Loucy (cell line): ENCODE results near the gene TUT1.

Experiments
- H2AFZ ChIP-seq: fragments of 200-600 bp; sonication (generic); 2 replicates; pipeline ENCODE4 v1.6.0; 2016; ENCODE audit warnings: antibody characterized with exemption, mild to moderate bottlenecking, low read length, moderate library complexity
- H3F3A ChIP-seq: fragments of 200-600 bp; 2 replicates; pipeline ENCODE4 v1.6.0; 2016; ENCODE audit warnings: antibody characterized with exemption, low read depth, mild to moderate bottlenecking
- H3K27me3 ChIP-seq: fragments of 200-600 bp; sonication (generic); 2 replicates; pipeline ENCODE4 v1.6.1; 2014; ENCODE audit warnings: low read length, mild to moderate bottlenecking; ENCODE audit not compliant: insufficient read depth, poor library complexity, severe bottlenecking
- H3K36me3 ChIP-seq: fragments of 200-600 bp; sonication (generic); 2 replicates; pipeline ENCODE4 v1.6.1; 2016; ENCODE audit warnings: low read length; ENCODE audit not compliant: insufficient read depth
- H3K4me1 ChIP-seq: fragments of 200-600 bp; sonication (generic); 2 replicates; pipeline ENCODE4 v1.5.1; 2014; ENCODE audit warnings: low read length, mild to moderate bottlenecking; ENCODE audit not compliant: insufficient read depth, poor library complexity, severe bottlenecking
- H3K4me2 ChIP-seq: fragments of 200-600 bp; sonication (generic); 2 replicates; pipeline ENCODE4 v1.6.0; 2014; ENCODE audit warnings: antibody characterized with exemption, low read length, low read depth, mild to moderate bottlenecking; ENCODE audit not compliant: poor library complexity, severe bottlenecking
- H3K4me3 ChIP-seq: fragments of 200-600 bp; sonication (generic); 2 replicates; pipeline ENCODE4 v1.5.1; 2014; ENCODE audit warnings: low read length, mild to moderate bottlenecking, mixed read lengths; ENCODE audit not compliant: poor library complexity, severe bottlenecking
- H3K79me2 ChIP-seq: fragments of 200-600 bp; sonication (generic); 2 replicates; pipeline ENCODE4 v1.6.1; 2014; ENCODE audit warnings: low read length; ENCODE audit not compliant: insufficient read depth
- H3K9ac ChIP-seq: fragments of 200-600 bp; sonication (generic); 2 replicates; pipeline ENCODE4 v1.6.0; 2014; ENCODE audit warnings: mild to moderate bottlenecking, low read depth, low read length, moderate library complexity; ENCODE audit not compliant: poor library complexity, severe bottlenecking
- H3K9me2 ChIP-seq: fragments of 200-600 bp; sonication (generic); replicated peaks from 2 replicates; pipeline ENCODE4 v1.6.1; 2016; ENCODE audit warnings: low read depth, low read length, mixed read lengths
- H3K9me3 ChIP-seq: fragments of 200-600 bp; sonication (generic); 2 replicates; pipeline ENCODE4 v1.6.1; 2014; ENCODE audit warnings: mild to moderate bottlenecking, antibody characterized with exemption, low read length, low read depth; ENCODE audit not compliant: insufficient read depth
- H4K20me1 ChIP-seq: fragments of 200-600 bp; sonication (generic); 2 replicates; pipeline ENCODE4 v1.6.0; 2014; ENCODE audit warnings: antibody characterized with exemption, low read length, mild to moderate bottlenecking; ENCODE audit not compliant: insufficient read depth, poor library complexity, severe bottlenecking
- EZH2phosphoT487 ChIP-seq: fragments of 200-600 bp; IDR thresholded peaks from 2 replicates; pipeline ENCODE4 v1.6.1; 2018; ENCODE audit warnings: antibody characterized with exemption, mild to moderate bottlenecking, moderate library complexity, borderline replicate concordance
- TF ChIP-seq, protein P1 (sequence below): fragments of 200-600 bp; sonication (generic); conservative IDR thresholded peaks from 2 replicates; pipeline ENCODE4 v1.5.1; 2014; ENCODE audit warnings: mild to moderate bottlenecking, antibody characterized with exemption, low read length

The TUT1 gene

GRCh38 chr11:62548545-62549335 is 42.6 kb downstream of the TUT1 start:
- Histone ChIP-seq H3K9me2 (no peaks in the 10 kb centered on the region), H3K27me3 (no peaks in the 10 kb centered on the region), H3K4me3 (no peak overlapping the region), H4K20me1 (no peaks in the 10 kb centered on the region), H2AFZ (no peak overlapping the region), H3K36me3 (no peaks in the 10 kb centered on the region), H3K4me1 (peaks cover 46% of the 10 kb centered on the region), H3K9ac (no peak overlapping the region), H3K4me2 (no peak overlapping the region), H3F3A (no peaks in the 10 kb centered on the region), H3K9me3 (no peaks in the 10 kb centered on the region), H3K79me2 (peaks cover 8% of the 10 kb centered on the region; the same call in 1 of the 2 replicates)
- TF ChIP-seq, protein P1, sequence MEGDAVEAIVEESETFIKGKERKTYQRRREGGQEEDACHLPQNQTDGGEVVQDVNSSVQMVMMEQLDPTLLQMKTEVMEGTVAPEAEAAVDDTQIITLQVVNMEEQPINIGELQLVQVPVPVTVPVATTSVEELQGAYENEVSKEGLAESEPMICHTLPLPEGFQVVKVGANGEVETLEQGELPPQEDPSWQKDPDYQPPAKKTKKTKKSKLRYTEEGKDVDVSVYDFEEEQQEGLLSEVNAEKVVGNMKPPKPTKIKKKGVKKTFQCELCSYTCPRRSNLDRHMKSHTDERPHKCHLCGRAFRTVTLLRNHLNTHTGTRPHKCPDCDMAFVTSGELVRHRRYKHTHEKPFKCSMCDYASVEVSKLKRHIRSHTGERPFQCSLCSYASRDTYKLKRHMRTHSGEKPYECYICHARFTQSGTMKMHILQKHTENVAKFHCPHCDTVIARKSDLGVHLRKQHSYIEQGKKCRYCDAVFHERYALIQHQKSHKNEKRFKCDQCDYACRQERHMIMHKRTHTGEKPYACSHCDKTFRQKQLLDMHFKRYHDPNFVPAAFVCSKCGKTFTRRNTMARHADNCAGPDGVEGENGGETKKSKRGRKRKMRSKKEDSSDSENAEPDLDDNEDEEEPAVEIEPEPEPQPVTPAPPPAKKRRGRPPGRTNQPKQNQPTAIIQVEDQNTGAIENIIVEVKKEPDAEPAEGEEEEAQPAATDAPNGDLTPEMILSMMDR, result no peak
- TF ChIP-seq EZH2phosphoT487, result no peak

- H3F3A ChIP-seq, result no peaks in the 10 kb centered on the region
- no peak overlapping the region for H3K9ac ChIP-seq
- peaks cover 46% of the 10 kb centered on the region for H3K4me1 ChIP-seq
- H3K27me3 ChIP-seq, result no peaks in the 10 kb centered on the region
- no peaks in the 10 kb centered on the region for H3K9me2 ChIP-seq
- H3K79me2 ChIP-seq, result peaks cover 6% of the 10 kb centered on the region; the same call in 1 of the 2 replicates
- no peak overlapping the region for H3K4me3 ChIP-seq
- no peak overlapping the region for H3K4me2 ChIP-seq
- no peak for TF ChIP-seq EZH2phosphoT487
- TF ChIP-seq, protein P1, result no peak
- H2AFZ ChIP-seq, result no peak overlapping the region
- H3K9me3 ChIP-seq, result no peaks in the 10 kb centered on the region
- H3K36me3 ChIP-seq, result no peaks in the 10 kb centered on the region
- H4K20me1 ChIP-seq, result no peaks in the 10 kb centered on the region
Observed at GRCh38 chr11:62547691-62548281, 43.5 kb downstream of the TUT1 start.

- Histone ChIP-seq H3K9me2 (no peaks in the 10 kb centered on the region), H3K4me1 (peaks cover 46% of the 10 kb centered on the region), H3K4me2 (peak overlapping the region; percentile 77), H3K9me3 (no peaks in the 10 kb centered on the region), H3K79me2 (peaks cover 10% of the 10 kb centered on the region; the same call in 1 of the 2 replicates), H3K36me3 (no peaks in the 10 kb centered on the region), H2AFZ (0 out of 2 replicates have a peak overlapping the region, but pooled peaks have one; percentile 83), H4K20me1 (no peaks in the 10 kb centered on the region), H3K27me3 (no peaks in the 10 kb centered on the region), H3K9ac (peak overlapping the region; percentile 75), H3F3A (no peaks in the 10 kb centered on the region), H3K4me3 (peak overlapping the region; percentile 80)
- TF ChIP-seq, protein P1, result no peak
- no peak for TF ChIP-seq EZH2phosphoT487
Observed at GRCh38 chr11:62546929-62547625, 44.2 kb downstream of the TUT1 start.
